SW 1271 (cell line): ENCODE data around the gene COX7C.

ENCODE experiments used
- DNase-seq, 2 experiments: peaks; one replicate each; lab custom pipeline; 2025; lab: John Stamatoyannopoulos, UW

COX7C gene

GRCh38 chr5:86665984-86666760 is 48.4 kb downstream of the COX7C start:
- no peak for DNase-seq

GRCh38 chr5:86666981-86667380 is 49.2 kb downstream of the COX7C start:
- DNase-seq = no peak
